ENCODE data around the gene AOAH. TPM values are rescaled to one million over a fixed set of nuclear protein-coding genes. Genes with fewer than 3 reads are reported as not detected.

The AOAH gene
- total and polyA plus RNA-seq, 2 experiments from 2014 or later: not detected

GRCh38 chr7:36671432-36671829 lies 52.9 kb downstream of the AOAH start:
- Histone ChIP-seq H3K36me3 (no peaks in the 10 kb centered on the region), H3K4me3 (no peak overlapping the region), H3K9me3 (ENCODE audit: low read depth) (no peaks in the 10 kb centered on the region), H3K4me1 (ENCODE audit: low read depth) (no peaks in the 10 kb centered on the region), H3K27ac (no peak overlapping the region), H3K27me3 (no peaks in the 10 kb centered on the region)
- TF ChIP-seq CTCF (IDR thresholded peaks at IDR 0.05; ENCODE audit: low read depth, low read length): no peak
- DNase-seq (ENCODE audit: low read depth in 1 of 2, low spot score in 1 of 2): no peak

GRCh38 chr7:36670585-36671431 lies 53.5 kb downstream of the AOAH start:
- Histone ChIP-seq H3K27me3 (no peaks in the 10 kb centered on the region), H3K9me3 (ENCODE audit: low read depth) (no peaks in the 10 kb centered on the region)

GRCh38 chr7:36668750-36669149 lies 55.5 kb downstream of the AOAH start:
- H3K27me3 ChIP-seq: no peaks in the 10 kb centered on the region
- H3K4me1 ChIP-seq (ENCODE audit: low read depth): no peaks in the 10 kb centered on the region
- H3K4me3 ChIP-seq: no peak overlapping the region
- no peak overlapping the region for H3K27ac ChIP-seq
- H3K9me3 ChIP-seq (ENCODE audit: low read depth): no peaks in the 10 kb centered on the region
- TF ChIP-seq CTCF (IDR thresholded peaks at IDR 0.05; ENCODE audit: low read depth, low read length): no peak
- no peak for DNase-seq (ENCODE audit: low read depth in 1 of 2, low spot score in 1 of 2)
- no peaks in the 10 kb centered on the region for H3K36me3 ChIP-seq

More at GRCh38 chr7:36670585-36671431, 53.5 kb downstream of the AOAH start:
- Histone ChIP-seq H3K4me3 (no peak overlapping the region), H3K4me1 (ENCODE audit: low read depth) (no peaks in the 10 kb centered on the region), H3K36me3 (no peaks in the 10 kb centered on the region), H3K27ac (no peak overlapping the region)
- peak; percentile 74 to 77 for DNase-seq (ENCODE audit: low read depth in 1 of 2, low spot score in 1 of 2)
- TF ChIP-seq CTCF (IDR thresholded peaks at IDR 0.05; ENCODE audit: low read depth, low read length): peak; percentile 96

DNA sequence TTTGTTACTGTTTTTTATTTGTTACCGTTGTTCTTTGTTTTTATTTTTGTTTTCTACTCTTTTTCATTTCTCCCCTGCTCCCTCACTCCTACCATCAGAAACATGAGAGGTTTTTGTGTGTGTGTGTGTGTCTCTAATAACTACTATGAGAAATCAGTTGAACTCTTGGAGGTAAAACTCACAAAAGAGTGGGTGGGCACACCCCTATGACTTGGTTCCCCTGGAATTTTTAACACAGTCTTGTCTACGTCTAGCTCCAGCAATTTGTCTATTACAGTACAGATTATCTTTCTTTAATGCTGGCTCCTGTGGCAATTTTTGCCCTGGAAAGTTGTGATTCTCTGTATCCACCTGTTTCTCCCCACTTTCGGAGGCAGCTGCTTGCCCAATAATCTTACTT lies 56.2 kb downstream of the AOAH start:
- no peaks in the 10 kb centered on the region for H3K36me3 ChIP-seq
- DNase-seq (ENCODE audit: low read depth in 1 of 2, low spot score in 1 of 2): no peak
- H3K9me3 ChIP-seq (ENCODE audit: low read depth): no peaks in the 10 kb centered on the region

DNA sequence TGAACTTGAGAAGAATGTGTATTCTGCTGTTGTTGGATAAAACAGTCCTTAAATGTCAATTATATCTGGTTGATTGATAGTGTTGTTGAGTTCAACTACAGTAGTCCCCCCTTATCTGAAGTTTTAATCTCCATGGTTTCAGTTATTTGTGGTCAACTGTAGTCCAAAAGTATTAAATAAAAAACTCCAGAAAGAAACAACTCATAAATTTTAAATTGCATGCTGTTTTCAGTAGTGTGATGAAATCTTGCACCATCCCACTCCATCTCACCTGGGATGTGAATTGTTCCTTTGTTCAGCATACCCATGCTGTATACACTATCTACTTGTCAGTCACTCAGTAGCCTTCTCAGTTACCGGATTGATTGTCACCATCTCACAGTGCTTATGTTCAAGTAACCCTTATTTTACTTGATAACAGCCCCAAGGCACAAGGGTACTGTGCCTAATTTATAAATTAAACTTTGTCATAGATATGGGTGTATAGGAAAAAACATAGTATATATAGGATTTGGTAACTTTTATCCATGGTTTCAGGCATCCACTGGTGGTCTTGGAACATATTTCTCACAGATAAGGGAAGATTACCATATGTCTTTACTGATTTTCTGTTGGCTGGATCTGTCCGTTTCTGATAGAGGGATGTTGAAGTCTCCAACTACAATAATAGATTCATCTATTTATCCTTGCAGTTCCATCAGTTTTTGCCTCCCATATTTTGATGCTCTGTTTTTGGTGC lies 57.1 kb downstream of the AOAH start:
- Histone ChIP-seq H3K27me3 (no peaks in the 10 kb centered on the region), H3K27ac (no peak overlapping the region), H3K4me1 (ENCODE audit: low read depth) (no peaks in the 10 kb centered on the region), H3K36me3 (no peaks in the 10 kb centered on the region), H3K9me3 (ENCODE audit: low read depth) (no peaks in the 10 kb centered on the region), H3K4me3 (no peak overlapping the region)
- no peak for TF ChIP-seq CTCF (IDR thresholded peaks at IDR 0.05; ENCODE audit: low read depth, low read length)
- no peak for DNase-seq (ENCODE audit: low read depth in 1 of 2, low spot score in 1 of 2)

More for the DNA sequence above, 56.2 kb downstream of the AOAH start:
- no peaks in the 10 kb centered on the region for H3K27me3 ChIP-seq
- no peaks in the 10 kb centered on the region for H3K4me1 ChIP-seq (ENCODE audit: low read depth)
- H3K27ac ChIP-seq: no peak overlapping the region
- no peak for TF ChIP-seq CTCF (IDR thresholded peaks at IDR 0.05; ENCODE audit: low read depth, low read length)
- H3K4me3 ChIP-seq: no peak overlapping the region

Measured in cardiac muscle cell (in vitro differentiated cells and primary cell).